HG02571 (cell line): ENCODE data around the gene CEP135.
A peak's percentile ranks its signal among the peaks of the same experiment; 100 is the strongest.

Experiments used
- ATAC-seq: cut with Tn5 transposase; IDR thresholded peaks from one replicate; pipeline ENCODE4 v1.9.1; 2021; ENCODE audit warnings: mild to moderate bottlenecking, moderate library complexity; ENCODE audit not compliant: unreplicated experiment

CEP135 gene

GRCh38 chr4:56007154-56007553, 58.4 kb downstream of the CEP135 start:
- no peak for ATAC-seq

GRCh38 chr4:56008206-56008605, 59.5 kb downstream of the CEP135 start:
- no peak for ATAC-seq

GRCh38 chr4:56026596-56026995, 77.9 kb downstream of the CEP135 start:
- ATAC-seq = no peak

GRCh38 chr4:56028165-56028564, 79.4 kb downstream of the CEP135 start:
- no peak for ATAC-seq

GRCh38 chr4:56038487-56039162, 89.9 kb downstream of the CEP135 start:
- no peak for ATAC-seq

GRCh38 chr4:56040842-56041241, 92.1 kb downstream of the CEP135 start:
- no peak for ATAC-seq

- no peak for ATAC-seq
These were observed 93.5 kb downstream of the CEP135 start for GRCh38 chr4:56042225-56042624.

GRCh38 chr4:56048383-56048701, 99.6 kb downstream of the CEP135 start:
- ATAC-seq = no peak

- peak; percentile 96 for ATAC-seq
These were observed 100.1 kb downstream of the CEP135 start for GRCh38 chr4:56048702-56049431.

- ATAC-seq = no peak
These were observed 101.9 kb downstream of the CEP135 start for GRCh38 chr4:56050625-56051024.

- no peak for ATAC-seq
These were observed 102.4 kb downstream of the CEP135 start for GRCh38 chr4:56051029-56051709.

- ATAC-seq = no peak
These were observed 102.9 kb downstream of the CEP135 start for GRCh38 chr4:56051710-56052075.

- ATAC-seq = no peak
These were observed 103.7 kb downstream of the CEP135 start for GRCh38 chr4:56052481-56052880.

GRCh38 chr4:56052966-56053365, 104.2 kb downstream of the CEP135 start:
- no peak for ATAC-seq

GRCh38 chr4:56055027-56055977, 106.6 kb downstream of the CEP135 start:
- ATAC-seq = no peak

GRCh38 chr4:56055991-56056390, 107.2 kb downstream of the CEP135 start:
- ATAC-seq = no peak

GRCh38 chr4:56058555-56058954, 109.8 kb downstream of the CEP135 start:
- ATAC-seq = no peak

GRCh38 chr4:56060036-56060435, 111.3 kb downstream of the CEP135 start:
- no peak for ATAC-seq

GRCh38 chr4:56062106-56062505, 113.4 kb downstream of the CEP135 start:
- ATAC-seq = no peak

- no peak for ATAC-seq
These were observed 113.9 kb downstream of the CEP135 start for GRCh38 chr4:56062526-56063145.

- ATAC-seq = no peak
These were observed 117.7 kb downstream of the CEP135 start for GRCh38 chr4:56066493-56066892.
